Activated CD8-positive, alpha-beta memory T cell treated with anti-CD3 and anti-CD28 coated beads for 36 hours (primary cell): Measurements from ENCODE around the gene MARCHF3. TPM values are rescaled to one million over a fixed set of nuclear protein-coding genes. Genes with fewer than 3 reads are reported as not detected.
"Not testable (repeated sequence)": the region's sequence is repeated elsewhere in the genome, so short reads cannot be mapped to it uniquely, and the experiment has no call there.

Experiments
- CTCF ChIA-PET: fragments of 350-600 bp; sonication (Branson Sonifier 250); formaldehyde crosslinking; loops from one replicate; lab custom pipeline; 2021; ENCODE audit warnings: antibody characterized with exemption; lab: Charles Lee
- POLR2A ChIA-PET: fragments of 350-600 bp; sonication (Branson Sonifier 250); formaldehyde crosslinking; loops from one replicate; lab custom pipeline; 2021; ENCODE audit warnings: antibody characterized with exemption; lab: Charles Lee
- total RNA-seq, 2 experiments: library from RNA; stranded (reverse); gene quantifications; one replicate each; pipeline ENCODE4 v1.2.3, GENCODE V29; 2021

MARCHF3 gene
- total RNA-seq, 2 experiments from 2014 or later = 2.1 to 2.6 TPM

GRCh38 chr5:127023552-127024191, 6.7 kb downstream of the MARCHF3 start:
- POLR2A ChIA-PET, CTCF ChIA-PET: not testable (repeated sequence)

- CTCF ChIA-PET = no interaction called here
- POLR2A ChIA-PET = no interaction called here
Measured at GRCh38 chr5:127022846-127023245, 7.5 kb downstream of the MARCHF3 start.

GRCh38 chr5:127019928-127020327, 10.4 kb downstream of the MARCHF3 start:
- CTCF ChIA-PET = no interaction called here
- POLR2A ChIA-PET = no interaction called here

DNA sequence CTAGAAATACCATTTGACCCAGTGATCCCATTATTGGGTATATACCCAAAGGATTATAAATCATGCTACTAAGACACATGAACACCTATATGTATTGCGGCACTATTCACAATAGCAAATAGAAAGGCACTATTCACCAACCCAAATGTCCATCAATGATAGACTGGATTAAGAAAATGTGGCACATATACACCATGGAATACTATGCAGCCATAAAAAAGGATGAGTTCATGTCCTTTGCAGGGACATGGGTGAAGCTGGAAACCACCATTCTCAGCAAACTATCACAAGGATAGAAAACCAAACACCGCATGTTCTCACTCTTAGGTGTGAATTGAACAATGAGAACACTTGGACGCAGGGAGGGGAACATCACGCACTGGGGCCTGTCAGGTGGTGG, 13.6 kb downstream of the MARCHF3 start:
- CTCF ChIA-PET = not testable (repeated sequence)

GRCh38 chr5:127015716-127016115, 14.6 kb downstream of the MARCHF3 start:
- CTCF ChIA-PET = no interaction called here
- POLR2A ChIA-PET = no interaction called here

More for the DNA sequence above, 13.6 kb downstream of the MARCHF3 start:
- POLR2A ChIA-PET = not testable (repeated sequence)

GRCh38 chr5:127014573-127014972, 15.8 kb downstream of the MARCHF3 start:
- POLR2A ChIA-PET = no interaction called here

DNA sequence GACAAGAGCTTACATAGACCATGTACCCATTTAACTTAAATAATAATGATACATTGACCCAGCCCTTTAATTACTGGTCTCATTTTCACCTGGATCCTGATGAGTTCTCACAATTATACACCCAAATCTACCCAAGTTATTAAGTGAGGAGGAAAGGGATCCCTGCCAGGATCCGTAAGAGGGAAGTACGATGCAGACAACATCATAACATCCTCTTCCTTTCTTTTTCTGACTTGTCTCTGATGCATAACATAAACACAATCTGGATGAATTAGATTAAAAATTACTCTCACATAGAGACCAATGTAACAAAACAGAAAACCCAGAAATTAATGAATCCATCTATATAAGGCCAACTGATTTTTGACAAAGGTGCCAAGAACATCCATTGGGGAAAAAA, 17.0 kb downstream of the MARCHF3 start:
- CTCF ChIA-PET = no interaction called here
- POLR2A ChIA-PET = no interaction called here

More at GRCh38 chr5:127014573-127014972, 15.8 kb downstream of the MARCHF3 start:
- CTCF ChIA-PET = no interaction called here

GRCh38 chr5:127012916-127013315, 17.4 kb downstream of the MARCHF3 start:
- ChIA-PET POLR2A (no interaction called here), CTCF (no interaction called here)

DNA sequence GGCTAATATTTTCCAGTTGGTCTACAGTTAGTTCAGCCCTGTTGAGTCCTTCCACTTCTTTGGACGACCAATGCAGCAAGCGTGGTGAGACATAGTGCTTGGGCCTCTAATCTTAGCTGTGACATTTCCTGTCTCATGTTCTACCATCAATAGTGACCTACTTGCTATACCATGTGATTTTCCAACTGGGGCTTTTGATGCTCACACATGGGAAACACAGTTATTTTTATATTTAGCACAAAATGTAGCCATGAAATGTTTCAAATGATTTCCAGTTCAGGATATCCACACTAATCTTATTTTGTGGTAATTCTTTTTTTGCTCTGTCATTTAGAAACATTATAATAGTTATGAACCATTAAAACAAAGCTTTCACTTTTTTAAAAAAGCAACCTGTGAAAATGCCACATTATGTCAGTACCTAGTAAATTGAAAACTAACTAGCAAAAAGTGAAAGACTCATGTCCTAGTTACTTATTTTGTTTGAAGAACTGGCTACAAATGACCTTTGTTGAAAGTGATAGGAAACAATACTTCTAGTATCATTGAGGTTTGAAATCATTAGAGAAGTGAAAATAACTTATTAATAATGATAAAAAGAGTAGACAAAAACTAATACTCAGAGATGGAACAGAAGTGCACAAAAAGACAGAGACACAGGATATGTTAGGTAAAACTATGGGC, 18.3 kb downstream of the MARCHF3 start:
- CTCF ChIA-PET = no interaction called here
- POLR2A ChIA-PET = no interaction called here

DNA sequence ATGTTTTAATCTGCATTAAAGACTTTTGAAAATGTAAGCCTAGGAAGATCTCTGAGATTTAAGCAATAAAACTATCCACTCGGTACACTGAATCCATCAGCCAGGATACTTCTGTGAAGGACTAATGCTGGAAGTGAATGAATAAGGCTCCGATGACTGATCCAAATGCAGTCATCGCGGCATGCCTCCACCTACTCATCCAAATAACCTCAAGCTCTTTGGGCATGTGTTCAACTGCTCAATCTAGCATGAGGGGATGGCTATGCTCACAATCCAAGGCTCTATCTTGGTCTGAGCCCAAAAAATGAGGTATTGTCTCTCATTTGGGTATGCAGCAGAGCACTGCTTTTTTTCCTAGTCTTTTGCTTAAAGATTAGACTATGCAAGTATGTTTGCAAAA, 19.2 kb downstream of the MARCHF3 start:
- POLR2A ChIA-PET = no interaction called here
- CTCF ChIA-PET = no interaction called here

DNA sequence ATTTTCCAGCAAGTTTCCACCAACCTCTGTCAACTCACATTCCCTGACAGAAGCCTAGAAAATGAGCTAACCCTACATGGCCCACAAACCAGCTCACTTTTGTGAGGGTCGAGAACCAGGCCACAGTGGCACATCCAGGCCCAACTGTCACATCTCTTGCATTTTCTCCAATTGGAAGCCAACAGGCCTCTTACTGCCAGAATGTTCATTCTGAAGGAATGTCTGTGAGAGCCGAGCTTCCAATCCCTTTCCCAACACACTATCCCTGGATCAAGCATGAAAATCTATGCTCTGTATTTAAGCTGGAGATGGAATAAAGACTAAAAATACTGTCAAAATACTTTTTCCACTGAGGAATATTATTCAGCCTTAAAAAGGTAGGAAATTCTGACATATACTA, 20.0 kb downstream of the MARCHF3 start:
- CTCF ChIA-PET = no interaction called here

GRCh38 chr5:127009784-127010183, 20.6 kb downstream of the MARCHF3 start:
- POLR2A ChIA-PET = no interaction called here
- CTCF ChIA-PET = no interaction called here

More for the DNA sequence above, 20.0 kb downstream of the MARCHF3 start:
- POLR2A ChIA-PET = no interaction called here

GRCh38 chr5:127008300-127008975, 21.9 kb downstream of the MARCHF3 start:
- ChIA-PET POLR2A (no interaction called here), CTCF (no interaction called here)

- CTCF ChIA-PET = no interaction called here
- POLR2A ChIA-PET = no interaction called here
Measured at GRCh38 chr5:127007522-127007921, 22.8 kb downstream of the MARCHF3 start.

GRCh38 chr5:127006744-127007143, 23.6 kb downstream of the MARCHF3 start:
- POLR2A ChIA-PET = no interaction called here
- CTCF ChIA-PET = no interaction called here

DNA sequence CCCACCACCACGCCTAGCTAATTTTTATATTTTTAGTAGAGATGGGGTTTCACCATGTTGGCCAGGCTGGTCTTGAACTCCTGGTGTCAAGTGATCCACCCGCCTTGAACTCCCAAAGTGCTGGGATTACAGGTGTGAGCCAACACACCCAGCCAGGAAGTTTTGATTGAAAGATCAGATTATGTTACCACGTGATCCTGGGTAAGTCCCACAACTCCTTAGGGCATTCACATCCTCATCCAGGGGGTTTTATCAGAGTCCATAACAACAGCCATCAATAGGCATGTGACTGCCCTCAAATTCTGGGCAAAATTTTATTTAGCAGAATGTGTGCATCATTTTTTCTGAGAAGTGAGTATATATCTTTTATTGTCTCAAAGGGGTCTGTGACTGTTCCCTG, 25.1 kb downstream of the MARCHF3 start:
- CTCF ChIA-PET = interaction anchor here (0.6 to 0.7 kb wide), 2 partner anchors 45 to 504 kb away, joined by 3 read pairs; no protein-coding TSS in a partner anchor
- POLR2A ChIA-PET = not testable (repeated sequence)

GRCh38 chr5:127004721-127005120, 25.6 kb downstream of the MARCHF3 start:
- POLR2A ChIA-PET = no interaction called here

GRCh38 chr5:127003798-127004495, 26.4 kb downstream of the MARCHF3 start:
- ChIA-PET POLR2A (no interaction called here), CTCF (no interaction called here)

More at GRCh38 chr5:127004721-127005120, 25.6 kb downstream of the MARCHF3 start:
- CTCF ChIA-PET = interaction anchor here (0.6 kb wide), 1 partner anchor 46 kb away, joined by 3 read pairs; no protein-coding TSS in a partner anchor

- ChIA-PET CTCF (no interaction called here), POLR2A (no interaction called here)
Measured at GRCh38 chr5:127002390-127002789, 28.0 kb downstream of the MARCHF3 start.
